Suppressor macrophage (primary cell): Measurements from ENCODE around the gene MUC20.
"Not testable (repeated sequence)": the region's sequence is repeated elsewhere in the genome, so short reads cannot be mapped to it uniquely, and the experiment has no call there.

Experiments used
- DNase-seq, 4 experiments: peaks; one replicate each; pipeline ENCODE4 v3.0.0-alpha.2; 2020 to 2022

Gene MUC20

DNA sequence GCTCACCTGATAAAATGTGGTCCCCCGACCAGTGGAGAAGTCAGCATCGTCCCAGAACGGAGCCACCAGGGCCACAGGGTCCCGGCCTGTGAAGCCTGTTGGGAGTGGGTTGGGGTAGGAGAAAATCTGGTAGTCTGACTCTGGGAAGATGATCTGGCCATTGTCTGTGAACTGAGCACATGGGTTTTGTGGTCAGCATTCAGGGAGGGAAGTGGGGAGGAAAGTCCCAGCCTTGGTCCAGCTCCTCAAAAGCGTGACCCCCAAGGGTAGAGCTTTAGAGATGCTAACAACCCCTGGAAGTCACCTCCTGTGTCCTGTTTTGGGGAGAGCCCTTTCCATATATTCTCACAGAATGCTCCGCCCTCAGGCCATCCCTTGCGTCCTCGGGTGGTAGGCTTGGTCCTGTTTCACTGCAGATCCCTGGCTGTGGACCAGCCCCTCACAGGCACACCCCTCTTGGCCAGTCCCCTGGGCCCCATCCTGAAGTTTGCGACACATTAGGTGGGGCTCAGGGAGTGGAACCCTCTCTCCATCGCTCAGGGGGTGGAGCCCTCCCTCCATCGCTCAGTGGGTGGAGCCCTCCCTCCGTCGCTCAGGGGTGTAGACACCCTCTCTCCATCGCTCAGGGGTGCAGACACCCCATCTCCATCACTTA is 51.0 kb downstream of the MUC20 start:
- no peak for DNase-seq

GRCh38 chr3:195773956-195774537 is 53.3 kb downstream of the MUC20 start:
- no peak for DNase-seq

DNA sequence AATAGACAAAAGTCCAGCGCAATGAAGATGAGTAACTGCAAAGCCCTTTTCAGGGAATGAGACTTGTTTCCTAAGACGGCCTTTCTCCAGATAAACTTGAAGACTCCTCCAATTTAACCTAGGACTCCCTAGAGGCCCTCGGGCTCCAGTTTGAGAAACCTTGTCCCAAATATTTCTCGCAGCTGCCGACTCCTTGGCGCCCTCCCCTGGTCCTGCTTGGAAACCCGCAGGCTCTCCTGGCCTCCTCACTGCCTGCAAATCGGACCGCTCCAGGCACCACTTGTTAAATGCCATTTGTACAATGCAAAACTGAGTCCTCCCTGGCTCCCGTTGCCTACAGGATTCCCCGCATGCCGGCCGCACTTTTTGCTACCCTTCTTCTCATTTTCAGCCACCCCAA is 54.1 kb downstream of the MUC20 start:
- peak; percentile 59 to 76 (median 68) for DNase-seq

GRCh38 chr3:195777975-195778374 is 57.2 kb downstream of the MUC20 start:
- DNase-seq = no peak

DNA sequence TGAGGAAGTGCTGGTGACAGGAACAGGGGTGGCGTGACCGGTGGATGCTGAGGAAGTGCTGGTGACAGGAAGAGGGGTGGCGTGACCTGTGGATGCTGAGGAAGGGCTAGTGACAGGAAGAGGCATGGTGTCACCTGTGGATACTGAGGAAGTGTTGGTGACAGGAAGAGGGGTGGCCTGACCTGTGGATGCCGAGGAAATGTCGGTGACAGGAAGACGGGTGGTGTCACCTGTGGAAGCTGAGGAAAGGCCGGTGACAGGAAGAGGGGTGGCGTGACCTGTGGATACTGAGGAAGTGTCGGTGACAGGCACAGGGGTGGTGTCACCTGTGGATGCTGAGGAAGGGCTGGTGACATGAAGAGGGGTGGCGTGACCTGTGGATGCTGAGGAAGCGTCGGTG is 60.5 kb downstream of the MUC20 start:
- not testable (repeated sequence) for DNase-seq
